Upper lobe of left lung (tissue), 4 donors: ENCODE data around the gene ZBTB16.

Experiments used
- CTCF ChIP-seq, 6 experiments: fragments of 450-650 bp in 4 of 6; fragments of 200-600 bp in 2 of 6; sonication (generic) in 2 of 6; IDR thresholded peaks; one replicate each; pipeline ENCODE4 v1.5.1; 2016 to 2019; ENCODE audit warnings: antibody characterized with exemption in 6 of 6
- EP300 ChIP-seq, 4 donors: sonication (generic); formaldehyde crosslinking; IDR thresholded peaks; one replicate each; pipeline ENCODE4 v1.5.1; 2017; ENCODE audit warnings: antibody characterized with exemption in 4 of 4, control low read depth in 2 of 4

- no peak for TF ChIP-seq CTCF (IDR thresholded peaks at IDR 0.05)
- TF ChIP-seq EP300 (IDR thresholded peaks at IDR 0.05): no peak
Measured at GRCh38 chr11:114057147-114057546, 2.4 kb upstream of the ZBTB16 start.
